GM12873 (cell line): ENCODE results near the gene MEGF11.

ENCODE experiments used
- CTCF ChIP-seq: IDR thresholded peaks from 2 replicates; pipeline ENCODE4 v1.5.1; 2012; ENCODE audit warnings: low read depth, mild to moderate bottlenecking, moderate library complexity, low read length, control low read depth; ENCODE audit not compliant: insufficient read depth; ENCODE audit errors: missing control alignments

Gene MEGF11

GRCh38 chr15:66292571-66293418 lies 39.2 kb upstream of the MEGF11 start:
- no peak for TF ChIP-seq CTCF

- no peak for TF ChIP-seq CTCF
Observed at GRCh38 chr15:66291816-66292570, 38.4 kb upstream of the MEGF11 start.

GRCh38 chr15:66290518-66290917 lies 37.0 kb upstream of the MEGF11 start:
- no peak for TF ChIP-seq CTCF

- TF ChIP-seq CTCF = no peak
Observed at GRCh38 chr15:66290007-66290406, 36.5 kb upstream of the MEGF11 start.

GRCh38 chr15:66288551-66289185 lies 35.1 kb upstream of the MEGF11 start:
- TF ChIP-seq CTCF = no peak

GRCh38 chr15:66288093-66288492 lies 34.5 kb upstream of the MEGF11 start:
- no peak for TF ChIP-seq CTCF
